Subcutaneous abdominal adipose tissue (tissue), 5 donors: Measurements from ENCODE around the gene PLK1.

ENCODE experiments used
- H3K27ac ChIP-seq: one replicate; pipeline ENCODE4 v1.7.0; 2013; ENCODE audit warnings: low read depth, mild to moderate bottlenecking, inconsistent platforms, low read length, moderate library complexity
- H3K27me3 ChIP-seq, 5 donors: one replicate each; pipeline ENCODE4 v1.7.0; 2013; ENCODE audit warnings: low read length in 5 of 5, inconsistent platforms in 1 of 5; ENCODE audit not compliant: control insufficient read depth in 5 of 5, insufficient read depth in 4 of 5
- H3K36me3 ChIP-seq, 5 donors: one replicate each; pipeline ENCODE4 v1.7.0; 2013; ENCODE audit warnings: low read length in 5 of 5; ENCODE audit not compliant: control insufficient read depth in 5 of 5, insufficient read depth in 5 of 5
- H3K4me1 ChIP-seq, 5 donors: one replicate each; pipeline ENCODE4 v1.7.0; 2013; ENCODE audit warnings: low read length in 5 of 5, mild to moderate bottlenecking in 3 of 5, moderate library complexity in 1 of 5; ENCODE audit not compliant: control insufficient read depth in 5 of 5, insufficient read depth in 5 of 5
- H3K4me3 ChIP-seq, 5 donors: one replicate each; pipeline ENCODE4 v1.7.0; 2013; ENCODE audit warnings: low read length in 5 of 5, low read depth in 1 of 5
- H3K9ac ChIP-seq, 5 donors: one replicate each; pipeline ENCODE4 v1.7.0; 2013; ENCODE audit warnings: low read length in 5 of 5, mild to moderate bottlenecking in 4 of 5, moderate library complexity in 3 of 5
- H3K9me3 ChIP-seq, 5 donors: one replicate each; pipeline ENCODE4 v1.7.0; 2013; ENCODE audit warnings: low read length in 5 of 5; ENCODE audit not compliant: control insufficient read depth in 5 of 5
- donor health status: healthy.
- donor health status: healthy.
- donor health status: healthy.
- donor health status: healthy.
- donor health status: healthy.

PLK1 gene

GRCh38 chr16:23694265-23694643 is 15.6 kb downstream of the PLK1 start:
- Histone ChIP-seq H3K4me3 (peak overlapping the region in 3 of 5 donors; percentile 48 to 54 (median 52)), H3K36me3 (peaks cover 0 to 21% (median 19%) of the 10 kb centered on the region in 5 donors), H3K4me1 (peaks cover 0 to 29% (median 22%) of the 10 kb centered on the region in 5 donors), H3K9me3 (no peaks in the 10 kb centered on the region), H3K9ac (peak overlapping the region in 2 of 5 donors; percentile 32 to 48), H3K27ac (no peak overlapping the region), H3K27me3 (no peaks in the 10 kb centered on the region)

- H3K9ac ChIP-seq, result peak overlapping the region in 2 of 5 donors; percentile 32 to 56
- H3K27me3 ChIP-seq, result no peaks in the 10 kb centered on the region
- H3K9me3 ChIP-seq, result no peaks in the 10 kb centered on the region
- no peak overlapping the region for H3K27ac ChIP-seq
- peaks cover 0 to 15% (median 13%) of the 10 kb centered on the region in 5 donors for H3K36me3 ChIP-seq
- peak overlapping the region; percentile 48 to 56 (median 52) for H3K4me3 ChIP-seq
- H3K4me1 ChIP-seq, result peaks cover 0 to 29% (median 22%) of the 10 kb centered on the region in 5 donors
Measured at GRCh38 chr16:23694644-23695373, 16.1 kb downstream of the PLK1 start.

GRCh38 chr16:23695756-23696155 is 17.1 kb downstream of the PLK1 start:
- no peak overlapping the region for H3K27ac ChIP-seq
- H3K4me1 ChIP-seq, result peaks cover 0 to 29% (median 22%) of the 10 kb centered on the region in 5 donors
- no peaks in the 10 kb centered on the region for H3K27me3 ChIP-seq
- no peaks in the 10 kb centered on the region for H3K9me3 ChIP-seq
- peaks cover 0 to 6% (median 5%) of the 10 kb centered on the region in 5 donors for H3K36me3 ChIP-seq
- H3K9ac ChIP-seq, result no peak overlapping the region
- H3K4me3 ChIP-seq, result no peak overlapping the region

- Histone ChIP-seq H3K9ac (no peak overlapping the region), H3K4me3 (no peak overlapping the region), H3K27me3 (no peaks in the 10 kb centered on the region), H3K9me3 (peaks cover 0 to 11% (median 4%) of the 10 kb centered on the region in 5 donors), H3K36me3 (no peaks in the 10 kb centered on the region), H3K4me1 (peaks cover 0 to 12% (median 10%) of the 10 kb centered on the region in 5 donors), H3K27ac (no peak overlapping the region)
Measured at GRCh38 chr16:23699100-23699499, 20.4 kb downstream of the PLK1 start.

- no peak overlapping the region for H3K9ac ChIP-seq
- no peaks in the 10 kb centered on the region for H3K36me3 ChIP-seq
- H3K27me3 ChIP-seq, result peaks cover 0 to 5% (median 0%) of the 10 kb centered on the region in 5 donors
- H3K4me3 ChIP-seq, result no peak overlapping the region
- peaks cover 0 to 2% (median under 1%) of the 10 kb centered on the region in 5 donors for H3K4me1 ChIP-seq
- H3K9me3 ChIP-seq, result peaks cover 0 to 11% (median 4%) of the 10 kb centered on the region in 5 donors
- H3K27ac ChIP-seq, result no peak overlapping the region
Measured at GRCh38 chr16:23700093-23700492, 21.4 kb downstream of the PLK1 start.

GRCh38 chr16:23700509-23700908 is 21.8 kb downstream of the PLK1 start:
- no peaks in the 10 kb centered on the region for H3K36me3 ChIP-seq
- H3K9ac ChIP-seq, result no peak overlapping the region
- peaks cover 0 to 6% (median 0%) of the 10 kb centered on the region in 5 donors for H3K27me3 ChIP-seq
- no peak overlapping the region for H3K27ac ChIP-seq
- peaks cover 0 to 11% (median 4%) of the 10 kb centered on the region in 5 donors for H3K9me3 ChIP-seq
- H3K4me3 ChIP-seq, result no peak overlapping the region
- no peaks in the 10 kb centered on the region for H3K4me1 ChIP-seq

- Histone ChIP-seq H3K36me3 (no peaks in the 10 kb centered on the region), H3K9me3 (peaks cover 0 to 11% (median 4%) of the 10 kb centered on the region in 5 donors), H3K9ac (no peak overlapping the region), H3K4me1 (no peaks in the 10 kb centered on the region), H3K27me3 (peaks cover 0 to 6% (median 0%) of the 10 kb centered on the region in 5 donors), H3K4me3 (no peak overlapping the region), H3K27ac (no peak overlapping the region)
Measured at GRCh38 chr16:23701045-23701444, 22.4 kb downstream of the PLK1 start.

GRCh38 chr16:23702951-23703350 is 24.3 kb downstream of the PLK1 start:
- H3K4me1 ChIP-seq, result no peaks in the 10 kb centered on the region
- no peaks in the 10 kb centered on the region for H3K36me3 ChIP-seq
- H3K27ac ChIP-seq, result no peak overlapping the region
- H3K9ac ChIP-seq, result no peak overlapping the region
- H3K4me3 ChIP-seq, result no peak overlapping the region
- peaks cover 0 to 11% (median 4%) of the 10 kb centered on the region in 5 donors for H3K9me3 ChIP-seq
- peaks cover 0 to 10% (median 0%) of the 10 kb centered on the region in 5 donors for H3K27me3 ChIP-seq

- Histone ChIP-seq H3K36me3 (no peaks in the 10 kb centered on the region), H3K9me3 (peaks cover 8 to 18% (median 15%) of the 10 kb centered on the region in 5 donors), H3K4me1 (no peaks in the 10 kb centered on the region), H3K27ac (no peak overlapping the region), H3K27me3 (peaks cover 0 to 10% (median 0%) of the 10 kb centered on the region in 5 donors), H3K9ac (no peak overlapping the region), H3K4me3 (no peak overlapping the region)
Measured at GRCh38 chr16:23704772-23705516, 26.3 kb downstream of the PLK1 start.

GRCh38 chr16:23705517-23705902 is 26.8 kb downstream of the PLK1 start:
- H3K4me1 ChIP-seq, result no peaks in the 10 kb centered on the region
- no peak overlapping the region for H3K4me3 ChIP-seq
- no peak overlapping the region for H3K27ac ChIP-seq
- H3K36me3 ChIP-seq, result no peaks in the 10 kb centered on the region
- H3K9me3 ChIP-seq, result peaks cover 8 to 21% (median 18%) of the 10 kb centered on the region in 5 donors
- peaks cover 0 to 10% (median 2%) of the 10 kb centered on the region in 5 donors for H3K27me3 ChIP-seq
- no peak overlapping the region for H3K9ac ChIP-seq
